Type B pancreatic cell (in vitro differentiated cells): Measurements from ENCODE around the gene CAP1. TPM values are rescaled to one million over a fixed set of nuclear protein-coding genes. Genes with fewer than 3 reads are reported as not detected.
A peak's percentile ranks its signal among the peaks of the same experiment; 100 is the strongest.
"Not testable (repeated sequence)": the region's sequence is repeated elsewhere in the genome, so short reads cannot be mapped to it uniquely, and the experiment has no call there.

Source experiments
- DNase-seq: peaks from one replicate; pipeline ENCODE4 v3.0.0; 2021; ENCODE audit warnings: mixed read lengths; ENCODE audit not compliant: unreplicated experiment; ENCODE audit errors: extremely low spot score
- H3K27ac Mint-ChIP-seq: 2 replicates; pipeline ENCODE4 v1.8.0; 2021; ENCODE audit warnings: mild to moderate bottlenecking, mixed read lengths
- H3K27me3 Mint-ChIP-seq: 2 replicates; pipeline ENCODE4 v1.8.0; 2021; ENCODE audit warnings: mixed read lengths
- H3K36me3 Mint-ChIP-seq: 2 replicates; pipeline ENCODE4 v1.8.0; 2021; ENCODE audit warnings: mixed read lengths
- H3K4me1 Mint-ChIP-seq: one replicate; pipeline ENCODE4 v1.8.0; 2021; ENCODE audit warnings: mixed read lengths; ENCODE audit not compliant: unreplicated experiment
- H3K4me3 Mint-ChIP-seq: 2 replicates; pipeline ENCODE4 v1.8.0; 2021; ENCODE audit warnings: mild to moderate bottlenecking, mixed read lengths
- H3K9me3 Mint-ChIP-seq: 2 replicates; pipeline ENCODE4 v1.8.0; 2021; ENCODE audit warnings: mixed read lengths
- total RNA-seq: library from RNA; stranded (reverse); gene quantifications from 2 replicates; pipeline ENCODE4 v1.2.1, GENCODE V29; 2021; ENCODE audit warnings: low replicate concordance
- TF ChIP-seq, protein P1 (sequence below): fragments of 200-600 bp; sonication (generic); conservative IDR thresholded peaks from 2 replicates; pipeline ENCODE4 v1.5.0; 2021; ENCODE audit warnings: antibody characterized with exemption, mild to moderate bottlenecking

CAP1 gene
- total RNA-seq, 1 donor from 2014 or later = 210 TPM

DNA sequence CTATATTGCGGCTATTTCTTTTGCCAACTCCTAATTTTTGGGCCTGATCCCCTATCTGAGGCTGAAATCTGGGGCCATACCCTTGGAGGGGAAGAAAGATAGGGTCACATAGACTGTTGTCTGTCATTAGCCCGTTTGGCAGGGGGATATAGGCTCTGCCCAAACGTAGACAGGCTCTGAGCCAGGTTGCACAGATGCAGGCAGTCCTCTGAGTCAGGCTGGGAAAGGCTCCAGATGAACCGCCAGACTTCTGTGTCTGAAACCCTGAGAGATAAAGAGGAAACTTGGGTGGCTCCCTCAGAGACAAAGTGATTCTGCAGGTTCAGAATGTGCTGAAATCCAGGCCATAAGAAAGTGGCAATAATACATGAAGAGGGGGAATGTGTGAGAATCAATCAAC lies 4.0 kb upstream of the CAP1 start:
- Mint-ChIP-seq H3K9me3 (no peaks in the 10 kb centered on the region), H3K36me3 (no peaks in the 10 kb centered on the region), H3K27me3 (peaks cover 7% of the 10 kb centered on the region), H3K4me3 (peak overlapping the region; percentile 33), H3K27ac (no peak overlapping the region), H3K4me1 (peaks cover 12% of the 10 kb centered on the region)
- DNase-seq = no peak
- TF ChIP-seq, protein P1, sequence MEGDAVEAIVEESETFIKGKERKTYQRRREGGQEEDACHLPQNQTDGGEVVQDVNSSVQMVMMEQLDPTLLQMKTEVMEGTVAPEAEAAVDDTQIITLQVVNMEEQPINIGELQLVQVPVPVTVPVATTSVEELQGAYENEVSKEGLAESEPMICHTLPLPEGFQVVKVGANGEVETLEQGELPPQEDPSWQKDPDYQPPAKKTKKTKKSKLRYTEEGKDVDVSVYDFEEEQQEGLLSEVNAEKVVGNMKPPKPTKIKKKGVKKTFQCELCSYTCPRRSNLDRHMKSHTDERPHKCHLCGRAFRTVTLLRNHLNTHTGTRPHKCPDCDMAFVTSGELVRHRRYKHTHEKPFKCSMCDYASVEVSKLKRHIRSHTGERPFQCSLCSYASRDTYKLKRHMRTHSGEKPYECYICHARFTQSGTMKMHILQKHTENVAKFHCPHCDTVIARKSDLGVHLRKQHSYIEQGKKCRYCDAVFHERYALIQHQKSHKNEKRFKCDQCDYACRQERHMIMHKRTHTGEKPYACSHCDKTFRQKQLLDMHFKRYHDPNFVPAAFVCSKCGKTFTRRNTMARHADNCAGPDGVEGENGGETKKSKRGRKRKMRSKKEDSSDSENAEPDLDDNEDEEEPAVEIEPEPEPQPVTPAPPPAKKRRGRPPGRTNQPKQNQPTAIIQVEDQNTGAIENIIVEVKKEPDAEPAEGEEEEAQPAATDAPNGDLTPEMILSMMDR = no peak

DNA sequence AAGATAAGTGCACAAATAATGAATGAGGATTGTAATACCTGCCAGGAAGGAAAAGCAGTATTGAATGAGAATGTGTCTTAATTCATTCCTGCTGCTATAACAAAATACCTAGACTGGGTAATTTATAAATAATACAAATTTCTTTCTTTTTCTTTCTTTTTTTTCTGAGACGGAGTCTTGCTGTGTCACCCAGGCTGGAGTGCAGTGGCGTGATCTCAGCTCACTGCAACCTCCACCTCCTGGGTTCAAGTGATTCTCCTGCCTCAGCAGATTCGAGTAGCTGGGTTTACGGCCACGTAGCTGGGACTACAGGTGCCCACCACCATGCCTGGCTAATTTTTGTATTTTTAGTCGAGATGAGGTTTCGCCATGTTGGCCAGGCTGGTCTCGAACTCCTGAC lies 3.3 kb upstream of the CAP1 start:
- not testable (repeated sequence) for H3K36me3 Mint-ChIP-seq, H3K27me3 Mint-ChIP-seq, H3K27ac Mint-ChIP-seq, DNase-seq, H3K9me3 Mint-ChIP-seq, H3K4me3 Mint-ChIP-seq
- peaks cover 17% of the 10 kb centered on the region for H3K4me1 Mint-ChIP-seq

DNA sequence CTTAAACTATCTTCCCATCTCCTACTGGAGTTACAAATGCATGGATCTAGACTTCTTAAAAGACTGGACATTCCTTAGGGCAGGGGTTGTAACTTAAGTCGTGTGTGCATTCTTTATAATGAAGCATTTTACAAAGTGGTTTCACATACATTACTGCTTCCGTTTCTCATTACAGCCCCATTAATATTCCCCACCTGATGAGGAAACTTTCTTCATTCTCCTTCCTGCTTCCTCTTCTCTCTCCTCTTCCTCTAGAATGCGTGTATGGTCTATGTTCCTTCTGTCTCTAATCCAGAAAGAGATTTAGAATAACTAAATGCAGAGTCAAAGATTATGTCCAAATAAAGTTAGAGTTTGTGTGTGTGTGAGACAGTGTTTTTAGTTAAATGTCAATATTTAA lies 1.8 kb upstream of the CAP1 start:
- Mint-ChIP-seq H3K4me3 (peak overlapping the region; percentile 38), H3K4me1 (peaks cover 22% of the 10 kb centered on the region), H3K9me3 (no peaks in the 10 kb centered on the region), H3K27me3 (peaks cover 3% of the 10 kb centered on the region), H3K36me3 (peaks cover 10% of the 10 kb centered on the region), H3K27ac (peak overlapping the region; percentile 98)
- TF ChIP-seq, protein P1 = no peak
- DNase-seq = no peak

DNA sequence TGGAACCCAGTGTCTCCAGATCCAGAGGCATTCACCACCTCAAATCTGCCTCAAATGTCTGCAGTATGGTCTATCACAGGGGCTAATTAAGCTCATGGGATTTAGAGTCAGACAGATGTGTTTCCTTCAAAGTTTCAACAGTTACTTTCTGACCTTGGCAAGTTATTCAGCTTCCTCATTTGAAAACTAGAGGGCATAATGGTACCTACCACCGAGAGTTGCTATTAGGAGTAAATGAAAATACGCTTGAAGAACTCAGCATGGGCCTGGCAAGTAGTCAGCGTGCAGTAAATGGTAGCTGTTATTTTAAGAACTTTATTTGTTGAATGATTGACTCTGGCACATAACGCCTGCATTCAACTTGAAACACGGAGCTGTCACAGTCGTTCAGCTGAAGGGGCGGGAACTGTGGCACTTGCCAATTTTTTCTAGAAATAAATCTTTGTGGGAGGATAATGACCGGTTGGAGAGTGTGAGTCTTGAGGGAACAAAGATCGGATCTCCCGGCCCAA lies 1.2 kb upstream of the CAP1 start:
- peak overlapping the region; percentile 97 for H3K4me3 Mint-ChIP-seq
- H3K27ac Mint-ChIP-seq = peak overlapping the region; percentile 98
- DNase-seq = no peak
- no peaks in the 10 kb centered on the region for H3K27me3 Mint-ChIP-seq
- H3K4me1 Mint-ChIP-seq = peaks cover 22% of the 10 kb centered on the region
- H3K36me3 Mint-ChIP-seq = peaks cover 10% of the 10 kb centered on the region
- no peaks in the 10 kb centered on the region for H3K9me3 Mint-ChIP-seq
- TF ChIP-seq, protein P1 = no peak

DNA sequence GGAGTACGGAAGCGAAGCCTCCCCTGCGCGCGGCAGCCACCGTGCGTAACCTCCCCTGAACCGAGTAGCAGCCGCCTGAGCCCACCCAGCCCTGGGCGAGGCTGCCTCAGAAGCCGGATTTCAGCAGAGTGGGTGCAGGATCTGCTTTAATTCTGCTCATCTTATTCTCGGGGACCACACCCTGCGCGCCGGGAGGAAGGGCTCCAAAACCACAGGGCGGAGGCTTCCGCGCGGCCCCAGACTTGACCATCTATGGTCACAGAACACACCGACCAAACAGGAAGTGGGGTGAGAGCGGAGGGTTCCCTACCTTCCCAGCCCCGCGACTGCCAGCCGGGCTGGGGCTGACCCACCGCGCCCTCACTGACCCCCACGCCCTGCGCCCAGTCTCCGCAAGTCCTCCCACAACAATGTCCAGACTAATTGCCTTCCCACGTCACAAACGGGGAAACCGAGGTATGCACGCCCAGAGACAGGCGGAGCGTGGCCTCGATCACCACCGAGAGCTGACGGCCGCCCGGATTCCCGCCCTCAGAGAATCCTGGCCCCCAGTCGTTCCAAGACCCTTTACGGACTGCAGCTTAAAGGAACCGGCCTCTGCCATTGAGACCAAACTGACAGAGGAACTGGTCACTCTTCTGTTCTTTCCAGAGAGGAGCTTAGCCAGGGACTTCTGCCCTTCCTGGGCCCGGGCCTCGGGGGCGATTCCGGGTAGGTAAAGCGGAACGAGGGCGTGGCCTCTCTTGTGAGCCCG lies 595 bp upstream of the CAP1 start:
- TF ChIP-seq, protein P1 = no peak
- Mint-ChIP-seq H3K4me1 (peaks cover 22% of the 10 kb centered on the region), H3K9me3 (no peaks in the 10 kb centered on the region), H3K27ac (peak overlapping the region; percentile 98), H3K36me3 (peaks cover 10% of the 10 kb centered on the region), H3K4me3 (peak overlapping the region; percentile 97), H3K27me3 (no peaks in the 10 kb centered on the region)
- peak; percentile 81 for DNase-seq

DNA sequence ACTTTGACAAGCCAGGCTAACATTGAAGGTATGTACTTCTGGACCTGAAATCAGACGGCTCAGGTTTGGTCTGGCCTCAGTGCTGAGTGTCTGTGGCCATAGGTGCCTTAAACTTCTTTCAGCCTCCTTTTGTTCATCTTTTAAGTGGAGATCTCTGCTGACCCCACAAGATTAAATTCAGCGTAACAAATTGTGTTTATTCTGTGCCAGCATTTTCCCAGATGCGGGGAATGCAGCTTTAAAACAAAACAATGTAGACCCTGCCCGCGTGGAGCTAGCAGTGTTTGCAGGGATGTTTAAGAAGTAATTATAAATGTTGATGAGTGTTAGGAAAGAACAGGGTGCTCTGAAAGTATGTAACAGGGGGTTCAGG lies 923 bp downstream of the CAP1 start:
- Mint-ChIP-seq H3K27ac (peak overlapping the region; percentile 98), H3K4me1 (peaks cover 22% of the 10 kb centered on the region), H3K9me3 (no peaks in the 10 kb centered on the region), H3K36me3 (peaks cover 10% of the 10 kb centered on the region), H3K27me3 (no peaks in the 10 kb centered on the region), H3K4me3 (peak overlapping the region; percentile 97)
- no peak for DNase-seq
- TF ChIP-seq, protein P1 = no peak
